ENCODE results near the gene ATG7.

ATG7 gene

GRCh38 chr3:11556851-11557644 is 284.9 kb downstream of the ATG7 start:
- DNase-seq: no peak

- DNase-seq: no peak
Measured at GRCh38 chr3:11558002-11558401, 285.8 kb downstream of the ATG7 start.

- DNase-seq: no peak
Measured at GRCh38 chr3:11558411-11558903, 286.3 kb downstream of the ATG7 start.

- DNase-seq: no peak
Measured at GRCh38 chr3:11558918-11559815, 287.0 kb downstream of the ATG7 start.

- no peak for DNase-seq
Measured at GRCh38 chr3:11559816-11560633, 287.8 kb downstream of the ATG7 start.

GRCh38 chr3:11560746-11561145 is 288.5 kb downstream of the ATG7 start:
- DNase-seq: no peak

GRCh38 chr3:11562277-11562881 is 290.2 kb downstream of the ATG7 start:
- no peak for DNase-seq

GRCh38 chr3:11563159-11563864 is 291.1 kb downstream of the ATG7 start:
- no peak for DNase-seq

GRCh38 chr3:11563865-11564185 is 291.6 kb downstream of the ATG7 start:
- DNase-seq: no peak

- no peak for DNase-seq
Measured at GRCh38 chr3:11564577-11565001, 292.4 kb downstream of the ATG7 start.

- DNase-seq: no peak
Measured at GRCh38 chr3:11565072-11565471, 292.9 kb downstream of the ATG7 start.

- no peak for DNase-seq
Measured at GRCh38 chr3:11565492-11565891, 293.3 kb downstream of the ATG7 start.

GRCh38 chr3:11565932-11566331 is 293.7 kb downstream of the ATG7 start:
- DNase-seq: no peak

GRCh38 chr3:11566478-11566877 is 294.3 kb downstream of the ATG7 start:
- no peak for DNase-seq

- DNase-seq: no peak
Measured at GRCh38 chr3:11566916-11567315, 294.7 kb downstream of the ATG7 start.

GRCh38 chr3:11567516-11568467 is 295.6 kb downstream of the ATG7 start:
- no peak for DNase-seq

- DNase-seq: no peak
Measured at GRCh38 chr3:11568503-11569155, 296.4 kb downstream of the ATG7 start.

GRCh38 chr3:11569156-11569741 is 297.1 kb downstream of the ATG7 start:
- no peak for DNase-seq

GRCh38 chr3:11570251-11570650 is 298.1 kb downstream of the ATG7 start:
- no peak for DNase-seq

All from suppressor macrophage treated with lipopolysaccharide for 4 hours (primary cell).